HepG2 (cell line): Measurements from ENCODE around the gene NR1I2. TPM values are rescaled to one million over a fixed set of nuclear protein-coding genes. Genes with fewer than 3 reads are reported as not detected.

Source experiments
- ATAC-seq: fragments of 200-7000 bp; cut with Tn5 transposase; 3 replicates; pipeline ENCODE4 v1.9.1; 2020; ENCODE audit warnings: mild to moderate bottlenecking, moderate library complexity
- BruUV-seq: library from RNA; stranded (reverse); fragments of 400-500 nt; replicated peaks from 2 replicates; lab custom pipeline; 2021; lab: Mats Ljungman, UMichigan
- CTCF ChIA-PET: fragments of 300-600 bp; formaldehyde crosslinking; extraction: SDS; loops from one replicate; lab custom pipeline; 2021; ENCODE audit warnings: low total read pairs, inconsistent platforms, low intra/inter-chr PET ratio; lab: Yijun Ruan, JAX
- POLR2A ChIA-PET: fragments of 350-600 bp; sonication (Branson Sonifier 250); formaldehyde crosslinking; loops from one replicate; lab custom pipeline; 2020; ENCODE audit warnings: antibody characterized with exemption, inconsistent platforms; lab: Yijun Ruan, JAX
- DNase-seq: peaks from one replicate; pipeline ENCODE4 v3.0.0-alpha.2; 2015; ENCODE audit warnings: low spot score
- FAIRE-seq: peaks from 3 replicates; lab custom pipeline; 2011; peaks lifted over from hg19 to GRCh38; lab: Jason Lieb, UNC
- H2AFZ ChIP-seq: one replicate; pipeline ENCODE4 v1.6.1; 2011; ENCODE audit warnings: low read length, inconsistent platforms
- H3K27ac ChIP-seq: fragments of 300-600 bp; 3 replicates; pipeline ENCODE4 v1.8.0; 2011; ENCODE audit warnings: mixed run types, mild to moderate bottlenecking, mixed read lengths, low read length, inconsistent platforms; ENCODE audit not compliant: insufficient read depth; ENCODE audit errors: extremely low read length
- H3K27me3 ChIP-seq, 2 experiments: fragments of 200-600 bp in 1 of 2; 2 replicates in 1 of 2; 3 replicates in 1 of 2; pipeline versions ENCODE4 v1.6.0 to v1.8.0; 2011; ENCODE audit warnings: low read length in 2 of 2, mild to moderate bottlenecking in 2 of 2, moderate library complexity in 2 of 2, inconsistent platforms in 1 of 2; ENCODE audit not compliant: insufficient read depth in 2 of 2, control insufficient read depth in 1 of 2
- H3K36me3 ChIP-seq, 2 experiments: fragments of 200-600 bp in 1 of 2; replicated peaks in 1 of 2; 2 replicates in 1 of 2; 3 replicates in 1 of 2; pipeline versions ENCODE4 v1.5.1 to v1.8.0; 2011; ENCODE audit warnings: low read length in 2 of 2, inconsistent platforms in 1 of 2; ENCODE audit not compliant: insufficient read depth in 2 of 2, control insufficient read depth in 1 of 2
- H3K4me1 ChIP-seq: 2 replicates; pipeline ENCODE4 v1.5.1; 2012; ENCODE audit warnings: low read length, inconsistent platforms; ENCODE audit not compliant: insufficient read depth
- H3K4me2 ChIP-seq: 2 replicates; pipeline ENCODE4 v1.6.0; 2011; ENCODE audit warnings: low read depth, low read length, inconsistent platforms
- H3K4me3 ChIP-seq, 3 experiments: fragments of 200-600 bp in 1 of 3; sonication (generic), shearing (Covaris generic) in 1 of 3; replicated peaks in 1 of 3; 2 replicates each; pipeline ENCODE4 v1.5.1; 2011 to 2016; ENCODE audit warnings: low read length in 3 of 3, inconsistent platforms in 2 of 3, low read depth in 2 of 3, mild to moderate bottlenecking in 2 of 3, control low read depth in 1 of 3, mixed read lengths in 1 of 3; ENCODE audit not compliant: insufficient read depth in 1 of 3
- H3K79me2 ChIP-seq: one replicate; pipeline ENCODE4 v1.6.1; 2011; ENCODE audit warnings: low read length, inconsistent platforms; ENCODE audit not compliant: insufficient read depth
- H3K9ac ChIP-seq: 2 replicates; pipeline ENCODE4 v1.6.0; 2011; ENCODE audit warnings: mild to moderate bottlenecking, low read depth, low read length, inconsistent platforms; ENCODE audit not compliant: insufficient read depth
- H3K9me3 ChIP-seq: 2 replicates; pipeline ENCODE4 v1.5.1; 2012; ENCODE audit warnings: mild to moderate bottlenecking, low read length
- H4K20me1 ChIP-seq: 2 replicates; pipeline ENCODE4 v1.6.0; 2011; ENCODE audit warnings: inconsistent platforms, mild to moderate bottlenecking, low read length, moderate library complexity; ENCODE audit not compliant: insufficient read depth
- KAT7 ChIP-seq: IDR thresholded peaks from 2 replicates; pipeline ENCODE4 v1.6.1; 2018; ENCODE audit warnings: borderline replicate concordance, missing compliant biosample characterization
- KDM4B ChIP-seq: sonication (generic); formaldehyde crosslinking; IDR thresholded peaks from 2 replicates; pipeline ENCODE4 v1.4.0; 2020; ENCODE audit warnings: missing genetic modification reagents
- MED8 ChIP-seq: sonication (generic); formaldehyde crosslinking; IDR thresholded peaks from 2 replicates; pipeline ENCODE4 v1.8.1; 2023; ENCODE audit warnings: mild to moderate bottlenecking, missing genetic modification reagents; ENCODE audit not compliant: insufficient replicate concordance
- SMAD1 ChIP-seq: sonication (generic); formaldehyde crosslinking; IDR thresholded peaks from 2 replicates; pipeline ENCODE4 v1.4.0; 2020; ENCODE audit warnings: missing genetic modification reagents, low read depth, mild to moderate bottlenecking, borderline replicate concordance
- ZNF136 ChIP-seq: sonication (generic); formaldehyde crosslinking; IDR thresholded peaks from 2 replicates; pipeline ENCODE4 v1.8.1; 2022; ENCODE audit warnings: low read depth, mild to moderate bottlenecking, moderate library complexity, missing genetic modification reagents
- ZNF224 ChIP-seq: sonication (generic); formaldehyde crosslinking; IDR thresholded peaks from 2 replicates; pipeline ENCODE4 v1.5.0; 2020; ENCODE audit warnings: mild to moderate bottlenecking, missing genetic modification reagents
- ZNF557 ChIP-seq: sonication (generic); formaldehyde crosslinking; IDR thresholded peaks from 2 replicates; pipeline ENCODE4 v1.4.0; 2020; ENCODE audit warnings: missing genetic modification reagents
- ZNF704 ChIP-seq: sonication (generic); formaldehyde crosslinking; IDR thresholded peaks from 2 replicates; pipeline ENCODE4 v1.8.1; 2023; ENCODE audit warnings: mild to moderate bottlenecking, inconsistent platforms, moderate library complexity, missing genetic modification reagents, borderline replicate concordance
- WGBS: methylation state at CpG from one replicate; pipeline ENCODE4 v1.1.6; 2017; ENCODE audit warnings: low lambda C conversion rate; 5-methylcytosine and 5-hydroxymethylcytosine counted together
- in situ Hi-C: cut with HindIII; loops from 2 replicates; pipeline ENCODE4 v1.10.0; 2017; ENCODE audit warnings: low pct_unique_long_range_greater_than_20kb; ENCODE audit not compliant: extremely low pct_ligation_motif_present
- intact Hi-C: fragments of 100-400 bp; cut with micrococcal nuclease; formaldehyde crosslinking; loops from one replicate; pipeline ENCODE4 v1.10.0; 2022; ENCODE audit not compliant: unreplicated experiment
- polyA plus RNA-seq, 8 experiments: library from polyadenylated mRNA; depleted of rRNA in 3 of 8; stranded (reverse) in 7 of 8; unstranded in 1 of 8; fragments of >200 nt; fragmentation: Illumina TruSeq in 4 of 8; extraction: Trizol in 4 of 8; gene quantifications; 2 replicates each; pipeline versions ENCODE4 v1.2.1 to v1.2.3, GENCODE V29; 2011 to 2016; ENCODE audit warnings: low read depth in 4 of 8, missing spikeins in 1 of 8, mixed read lengths in 1 of 8; ENCODE audit not compliant: insufficient read depth in 1 of 8
- total RNA-seq, 5 experiments: library from RNA; depleted of rRNA; stranded (reverse); fragments of >200 nt; fragmentation: Illumina TruSeq; extraction: Trizol; gene quantifications; 2 replicates each; pipeline ENCODE4 v1.2.3, GENCODE V29; 2016; ENCODE audit warnings: low read depth in 1 of 5

Gene NR1I2
- total and polyA plus RNA-seq, 2 of the 13 experiments (the other 11 are each of a cell fraction or from before 2014, with no cell fraction given) = 8.8 to 13.4 TPM

GRCh38 chr3:119779731-119780383 lies 2.0 kb upstream of the NR1I2 start:
- no peaks in the 10 kb centered on the region for H3K79me2 ChIP-seq
- intact Hi-C loops = loop anchor here (2.0 to 5.0 kb wide), 2 partner anchors 15 to 42 kb away; no protein-coding TSS in a partner anchor
- BruUV-seq = no TSS peak
- H3K27me3 ChIP-seq = no peaks in the 10 kb centered on the region
- no peaks in the 10 kb centered on the region for H4K20me1 ChIP-seq
- no peak overlapping the region for H3K27ac ChIP-seq
- ATAC-seq (no peak), DNase-seq (no peak), FAIRE-seq (no peak)
- no peak overlapping the region for H3K4me3 ChIP-seq
- H3K9me3 ChIP-seq = no peaks in the 10 kb centered on the region
- no peak overlapping the region for H2AFZ ChIP-seq
- H3K36me3 ChIP-seq = no peaks in the 10 kb centered on the region
- WGBS = 31% methylated on average over 2 of the region's 2 CpGs
- ChIA-PET CTCF (interaction anchor here (1.1 kb wide), 1 partner anchor 41 kb away, joined by 3 read pairs; no protein-coding TSS in a partner anchor), POLR2A (interaction anchor here (1.1 to 5.8 kb wide), 3 partner anchors 15 to 281 kb away, joined by 4 to 69 read pairs (median 15); partner anchors contain the start of gene TIMMDC1)
- peak overlapping the region; percentile 35; the same call in 1 of the 2 replicates for H3K4me2 ChIP-seq
- no peak for TF ChIP-seq ZNF704
- TF ChIP-seq KAT7 (CRISPR knock-in tag) = no peak
- no peak for TF ChIP-seq ZNF136 (CRISPR knock-in tag)
- in situ Hi-C loops = no loop called here
- no peak overlapping the region for H3K9ac ChIP-seq
- H3K4me1 ChIP-seq = peaks cover 51% of the 10 kb centered on the region

- Histone ChIP-seq H3K4me2 (peak overlapping the region; percentile 87), H3K36me3 (no peaks in the 10 kb centered on the region), H3K4me3 (peak overlapping the region; percentile 59 to 74 (median 68)), H3K27ac (peak overlapping the region; percentile 63), H3K9ac (peak overlapping the region; percentile 67), H4K20me1 (no peaks in the 10 kb centered on the region), H3K4me1 (peaks cover 73% of the 10 kb centered on the region), H2AFZ (peak overlapping the region; percentile 98), H3K27me3 (no peaks in the 10 kb centered on the region), H3K79me2 (no peaks in the 10 kb centered on the region), H3K9me3 (no peaks in the 10 kb centered on the region)
- ATAC-seq (peak; percentile 71), FAIRE-seq (no peak), DNase-seq (no peak)
- WGBS = no CpG with 5 or more reads among the region's 1 CpG
- ChIA-PET CTCF (no interaction called here), POLR2A (interaction anchor here (1.3 to 5.8 kb wide), 5 partner anchors 8 to 15 kb away, joined by 4 to 69 read pairs (median 13); no protein-coding TSS in a partner anchor)
- BruUV-seq = TSS peak; percentile 88
- intact Hi-C loops (loop anchor here (5.0 kb wide), 1 partner anchor 40 kb away; no protein-coding TSS in a partner anchor), in situ Hi-C loops (no loop called here)
- no peak for TF ChIP-seq ZNF224
- TF ChIP-seq MED8 (CRISPR knock-in tag) = no peak
- no peak for TF ChIP-seq ZNF557 (CRISPR knock-in tag)
- TF ChIP-seq SMAD1 (CRISPR knock-in tag) = no peak
- TF ChIP-seq KDM4B (CRISPR knock-in tag) = no peak
These were observed 559 bp downstream of the NR1I2 start for GRCh38 chr3:119782460-119782859.
